Fibroblast of lung (primary cell): ENCODE data around the gene FHIT. TPM values are rescaled to one million over a fixed set of nuclear protein-coding genes. Genes with fewer than 3 reads are reported as not detected.

Experiments used
- DNase-seq, 2 donors: peaks; one replicate each; pipeline versions ENCODE4 v3.0.0 to v3.0.0-alpha.2; 2010; ENCODE audit warnings: low read depth in 2 of 2
- H2AFZ ChIP-seq: 2 replicates; pipeline ENCODE4 v1.5.1; 2012; ENCODE audit warnings: low read length, control low read depth, inconsistent platforms
- H3K27ac ChIP-seq: 2 replicates; pipeline ENCODE4 v1.5.1; 2011; ENCODE audit warnings: low read length, control low read depth; ENCODE audit not compliant: insufficient read depth
- H3K27me3 ChIP-seq: 2 replicates; pipeline ENCODE4 v1.5.1; 2011; ENCODE audit warnings: mild to moderate bottlenecking, low read length; ENCODE audit not compliant: control insufficient read depth, insufficient read depth
- H3K36me3 ChIP-seq: 2 replicates; pipeline ENCODE4 v1.5.1; 2011; ENCODE audit warnings: low read length; ENCODE audit not compliant: control insufficient read depth, insufficient read depth
- H3K4me1 ChIP-seq: 2 replicates; pipeline ENCODE4 v1.5.1; 2011; ENCODE audit warnings: low read length; ENCODE audit not compliant: control insufficient read depth, insufficient read depth; ENCODE audit errors: extremely low read depth
- H3K4me2 ChIP-seq: 2 replicates; pipeline ENCODE4 v1.5.1; 2011; ENCODE audit warnings: low read length, control low read depth; ENCODE audit not compliant: insufficient read depth; ENCODE audit errors: extremely low read depth
- H3K4me3 ChIP-seq, 4 experiments: fragments of 200-600 bp in 1 of 4; sonication (generic) in 1 of 4; replicated peaks in 1 of 4; 2 replicates each; pipeline ENCODE4 v1.5.1; 2011 to 2016; ENCODE audit warnings: low read length in 4 of 4, low read depth in 3 of 4, mild to moderate bottlenecking in 3 of 4, control low read depth in 2 of 4, inconsistent platforms in 1 of 4, mixed read lengths in 1 of 4; ENCODE audit not compliant: insufficient read depth in 1 of 4; ENCODE audit errors: control extremely low read depth in 1 of 4
- H3K79me2 ChIP-seq: 2 replicates; pipeline ENCODE4 v1.5.1; 2012; ENCODE audit warnings: mild to moderate bottlenecking, low read length, inconsistent platforms; ENCODE audit not compliant: control insufficient read depth, insufficient read depth
- H3K9ac ChIP-seq: 2 replicates; pipeline ENCODE4 v1.5.1; 2011; ENCODE audit warnings: mild to moderate bottlenecking, low read length, control low read depth; ENCODE audit not compliant: insufficient read depth
- H3K9me3 ChIP-seq: 2 replicates; pipeline ENCODE4 v1.5.1; 2012; ENCODE audit warnings: low read depth, low read length; ENCODE audit not compliant: control insufficient read depth, insufficient read depth
- H4K20me1 ChIP-seq: 2 replicates; pipeline ENCODE4 v1.5.1; 2011; ENCODE audit warnings: low read length; ENCODE audit not compliant: control insufficient read depth, insufficient read depth; ENCODE audit errors: extremely low read depth
- CTCF ChIP-seq, 2 donors: IDR thresholded peaks in 1 of 2; conservative IDR thresholded peaks in 1 of 2; 1 replicate in 1 of 2; 2 replicates in 1 of 2; pipeline ENCODE4 v1.5.1; 2011 to 2012; ENCODE audit warnings: low read length in 2 of 2, control low read depth in 1 of 2, inconsistent platforms in 1 of 2, low read depth in 1 of 2, mild to moderate bottlenecking in 1 of 2
- EZH2 ChIP-seq: IDR thresholded peaks from 2 replicates; pipeline ENCODE4 v1.5.1; 2012; ENCODE audit warnings: low read length, control low read depth, mild to moderate bottlenecking; ENCODE audit errors: missing control alignments
- polyA plus RNA-seq, 2 donors: library from polyadenylated mRNA; depleted of rRNA in 1 of 2; stranded (reverse) in 1 of 2; unstranded in 1 of 2; fragments of >200 nt; gene quantifications; 2 replicates each; pipeline ENCODE4 v1.2.1, GENCODE V29; 2011 to 2012; ENCODE audit warnings: missing spikeins in 1 of 2
- total RNA-seq: library from RNA; depleted of rRNA; stranded (reverse); fragments of >200 nt; gene quantifications from 2 replicates; pipeline ENCODE4 v1.2.1, GENCODE V29; 2014

FHIT gene
- total and polyA plus RNA-seq, 2 donors (not counting 1 experiment from before 2014, with no cell fraction given): 0.79 to 2.1 TPM

GRCh38 chr3:60120245-60120644 lies 1131.0 kb downstream of the FHIT start:
- Histone ChIP-seq H3K9ac (no peak overlapping the region), H3K4me2 (no peak overlapping the region), H3K36me3 (no peaks in the 10 kb centered on the region), H3K27ac (no peak overlapping the region), H3K4me3 (no peak overlapping the region), H3K9me3 (no peaks in the 10 kb centered on the region), H3K27me3 (no peaks in the 10 kb centered on the region), H3K79me2 (no peaks in the 10 kb centered on the region), H2AFZ (no peak overlapping the region), H3K4me1 (no peaks in the 10 kb centered on the region), H4K20me1 (no peaks in the 10 kb centered on the region)
- DNase-seq: no peak
- TF ChIP-seq EZH2 (no peak), CTCF (conservative IDR thresholded peaks at IDR 0.05 in 1 of 2, IDR thresholded peaks at IDR 0.05 in 1 of 2; ENCODE audit: low read depth in 1 of 2, low read length in 2 of 2) (no peak)

GRCh38 chr3:60114191-60114590 lies 1137.1 kb downstream of the FHIT start:
- no peak overlapping the region for H2AFZ ChIP-seq
- no peak overlapping the region for H3K27ac ChIP-seq
- no peaks in the 10 kb centered on the region for H4K20me1 ChIP-seq
- no peaks in the 10 kb centered on the region for H3K36me3 ChIP-seq
- no peaks in the 10 kb centered on the region for H3K79me2 ChIP-seq
- no peaks in the 10 kb centered on the region for H3K27me3 ChIP-seq
- no peak for DNase-seq
- H3K4me2 ChIP-seq: no peak overlapping the region
- H3K4me1 ChIP-seq: no peaks in the 10 kb centered on the region
- TF ChIP-seq EZH2: no peak
- no peak for TF ChIP-seq CTCF (conservative IDR thresholded peaks at IDR 0.05 in 1 of 2, IDR thresholded peaks at IDR 0.05 in 1 of 2; ENCODE audit: low read depth in 1 of 2, low read length in 2 of 2)
- no peak overlapping the region for H3K9ac ChIP-seq
- H3K9me3 ChIP-seq: no peaks in the 10 kb centered on the region
- no peak overlapping the region for H3K4me3 ChIP-seq

- no peaks in the 10 kb centered on the region for H3K9me3 ChIP-seq
- no peak overlapping the region for H3K4me3 ChIP-seq
- H3K9ac ChIP-seq: no peak overlapping the region
- no peaks in the 10 kb centered on the region for H4K20me1 ChIP-seq
- H3K79me2 ChIP-seq: no peaks in the 10 kb centered on the region
- H3K4me2 ChIP-seq: no peak overlapping the region
- H3K4me1 ChIP-seq: no peaks in the 10 kb centered on the region
- TF ChIP-seq EZH2: no peak
- TF ChIP-seq CTCF (conservative IDR thresholded peaks at IDR 0.05 in 1 of 2, IDR thresholded peaks at IDR 0.05 in 1 of 2; ENCODE audit: low read depth in 1 of 2, low read length in 2 of 2): no peak
- no peaks in the 10 kb centered on the region for H3K36me3 ChIP-seq
- H2AFZ ChIP-seq: no peak overlapping the region
- DNase-seq: no peak
- H3K27ac ChIP-seq: no peak overlapping the region
- no peaks in the 10 kb centered on the region for H3K27me3 ChIP-seq
These were observed 1144.0 kb downstream of the FHIT start for GRCh38 chr3:60107275-60107674.
